HepG2 (cell line): Measurements from ENCODE around the gene PYURF. TPM values are rescaled to one million over a fixed set of nuclear protein-coding genes. Genes with fewer than 3 reads are reported as not detected.

Experiments used
- CCAR2 ChIP-seq: fragments of 200-400 bp; formaldehyde crosslinking; optimal IDR thresholded peaks from 2 replicates; pipeline ENCODE3; 2018; ENCODE audit warnings: low read depth, mild to moderate bottlenecking, low read length, moderate library complexity
- CHCHD3 ChIP-seq: sonication (generic); formaldehyde crosslinking; IDR thresholded peaks from 2 replicates; pipeline ENCODE4 v1.8.0; 2022; ENCODE audit warnings: mild to moderate bottlenecking, missing genetic modification reagents, moderate library complexity
- NCOA5 ChIP-seq: sonication (generic); formaldehyde crosslinking; IDR thresholded peaks from 2 replicates; pipeline ENCODE4 v1.4.0; 2020; ENCODE audit warnings: missing genetic modification reagents
- NFE2L1 ChIP-seq: sonication (generic); formaldehyde crosslinking; IDR thresholded peaks from 2 replicates; pipeline ENCODE4 v1.4.0; 2020; ENCODE audit warnings: missing genetic modification reagents, mild to moderate bottlenecking, borderline replicate concordance
- NFKBIZ ChIP-seq: IDR thresholded peaks from 2 replicates; pipeline ENCODE4 v1.6.1; 2018; ENCODE audit warnings: missing genetic modification reagents, missing compliant biosample characterization
- RBAK ChIP-seq: sonication (generic); formaldehyde crosslinking; IDR thresholded peaks from 2 replicates; pipeline ENCODE4 v1.5.1; 2020; ENCODE audit warnings: mild to moderate bottlenecking, missing genetic modification reagents
- TCF12 ChIP-seq, 2 experiments: fragments of 450-650 bp in 1 of 2; sonication (generic) in 1 of 2; formaldehyde crosslinking in 1 of 2; IDR thresholded peaks; 2 replicates each; pipeline versions ENCODE4 v1.6.1 to v1.8.0; 2017 to 2022; ENCODE audit warnings: antibody characterized with exemption in 1 of 2, mild to moderate bottlenecking in 1 of 2, missing genetic modification reagents in 1 of 2, moderate library complexity in 1 of 2
- ZNF124 ChIP-seq: sonication (generic); formaldehyde crosslinking; IDR thresholded peaks from 2 replicates; pipeline ENCODE4 v1.4.0; 2020; ENCODE audit warnings: missing genetic modification reagents
- ZNF20 ChIP-seq: sonication (generic); formaldehyde crosslinking; IDR thresholded peaks from 2 replicates; pipeline ENCODE4 v1.4.0; 2020; ENCODE audit warnings: mild to moderate bottlenecking, moderate library complexity, missing genetic modification reagents
- ZNF34 ChIP-seq: sonication (generic); formaldehyde crosslinking; IDR thresholded peaks from 2 replicates; pipeline ENCODE4 v1.4.0; 2020; ENCODE audit warnings: mild to moderate bottlenecking, missing genetic modification reagents, borderline replicate concordance
- ZNF563 ChIP-seq: sonication (generic); formaldehyde crosslinking; IDR thresholded peaks from 2 replicates; pipeline ENCODE4 v1.8.0; 2022; ENCODE audit warnings: mild to moderate bottlenecking, moderate library complexity, missing genetic modification reagents
- ZNF770 ChIP-seq: sonication (generic); formaldehyde crosslinking; IDR thresholded peaks from 2 replicates; pipeline ENCODE4 v1.5.0; 2020; ENCODE audit warnings: mild to moderate bottlenecking, missing genetic modification reagents
- ZSCAN30 ChIP-seq: sonication (generic); formaldehyde crosslinking; IDR thresholded peaks from 2 replicates; pipeline ENCODE4 v1.5.0; 2020; ENCODE audit warnings: mild to moderate bottlenecking, missing genetic modification reagents
- polyA plus RNA-seq, 8 experiments: library from polyadenylated mRNA; depleted of rRNA in 3 of 8; stranded (reverse) in 7 of 8; unstranded in 1 of 8; fragments of >200 nt; fragmentation: Illumina TruSeq in 4 of 8; extraction: Trizol in 4 of 8; gene quantifications; 2 replicates each; pipeline versions ENCODE4 v1.2.1 to v1.2.3, GENCODE V29; 2011 to 2016; ENCODE audit warnings: low read depth in 4 of 8, missing spikeins in 1 of 8, mixed read lengths in 1 of 8; ENCODE audit not compliant: insufficient read depth in 1 of 8
- total RNA-seq, 5 experiments: library from RNA; depleted of rRNA; stranded (reverse); fragments of >200 nt; fragmentation: Illumina TruSeq; extraction: Trizol; gene quantifications; 2 replicates each; pipeline ENCODE4 v1.2.3, GENCODE V29; 2016; ENCODE audit warnings: low read depth in 1 of 5
- TF ChIP-seq, protein P1 (sequence below): sonication (generic); formaldehyde crosslinking; IDR thresholded peaks from 2 replicates; pipeline ENCODE4 v1.4.0; 2020; ENCODE audit warnings: missing genetic modification reagents, borderline replicate concordance
- TF ChIP-seq, protein P2 (sequence below): sonication (generic); formaldehyde crosslinking; IDR thresholded peaks from 2 replicates; pipeline ENCODE4 v1.4.0; 2020; ENCODE audit warnings: mild to moderate bottlenecking, low read depth, missing genetic modification reagents
- TF ChIP-seq, protein P3 (sequence below): sonication (generic); formaldehyde crosslinking; IDR thresholded peaks from 2 replicates; pipeline ENCODE4 v1.5.1; 2020; ENCODE audit warnings: mild to moderate bottlenecking, missing genetic modification reagents, borderline replicate concordance

PYURF gene
- total and polyA plus RNA-seq, 2 of the 13 experiments (the other 11 are each of a cell fraction or from before 2014, with no cell fraction given) = 59.9 to 95.2 TPM

DNA sequence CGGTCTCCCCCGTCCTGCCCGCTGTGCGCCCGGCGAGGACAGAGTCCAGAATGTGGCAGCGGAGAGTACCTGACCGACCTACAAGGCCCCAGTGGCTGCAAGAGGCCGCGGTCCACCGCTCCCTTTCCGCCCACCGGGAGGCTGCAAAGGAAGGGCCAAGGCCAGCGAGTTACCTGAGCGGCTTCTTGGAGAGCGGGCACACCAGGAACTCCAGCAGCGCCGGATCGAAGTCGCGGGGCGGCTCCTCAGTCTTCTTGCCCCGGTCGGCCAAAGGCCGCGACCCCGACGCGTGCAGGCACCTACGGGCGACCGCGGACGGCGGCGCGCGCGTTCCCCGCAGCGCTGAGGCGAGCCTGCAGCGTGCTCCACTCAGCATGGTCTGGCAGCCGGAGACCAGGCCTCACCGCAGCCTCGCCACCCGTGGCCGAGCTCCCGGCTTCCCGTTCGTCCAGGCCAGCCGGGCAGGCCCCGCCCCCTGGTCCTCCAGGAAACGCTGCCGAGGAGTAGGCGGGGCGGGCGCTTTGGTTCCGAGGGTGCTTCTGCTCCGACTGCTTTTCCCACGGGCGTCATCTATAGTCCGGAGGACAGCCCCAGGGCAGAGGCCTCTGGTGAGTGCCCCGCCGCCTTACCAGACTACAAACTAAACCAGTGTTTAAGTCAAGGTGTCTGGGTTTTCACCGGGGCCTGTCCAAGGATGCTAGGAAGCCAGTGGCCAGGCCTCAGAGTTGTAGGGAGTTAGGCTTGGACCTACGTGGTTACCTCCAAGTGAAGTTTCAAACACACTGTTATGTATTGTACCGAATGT is at the start of gene PYURF (continued):
- no peak for TF ChIP-seq ZNF20 (CRISPR knock-in tag)
- TF ChIP-seq, protein P1, sequence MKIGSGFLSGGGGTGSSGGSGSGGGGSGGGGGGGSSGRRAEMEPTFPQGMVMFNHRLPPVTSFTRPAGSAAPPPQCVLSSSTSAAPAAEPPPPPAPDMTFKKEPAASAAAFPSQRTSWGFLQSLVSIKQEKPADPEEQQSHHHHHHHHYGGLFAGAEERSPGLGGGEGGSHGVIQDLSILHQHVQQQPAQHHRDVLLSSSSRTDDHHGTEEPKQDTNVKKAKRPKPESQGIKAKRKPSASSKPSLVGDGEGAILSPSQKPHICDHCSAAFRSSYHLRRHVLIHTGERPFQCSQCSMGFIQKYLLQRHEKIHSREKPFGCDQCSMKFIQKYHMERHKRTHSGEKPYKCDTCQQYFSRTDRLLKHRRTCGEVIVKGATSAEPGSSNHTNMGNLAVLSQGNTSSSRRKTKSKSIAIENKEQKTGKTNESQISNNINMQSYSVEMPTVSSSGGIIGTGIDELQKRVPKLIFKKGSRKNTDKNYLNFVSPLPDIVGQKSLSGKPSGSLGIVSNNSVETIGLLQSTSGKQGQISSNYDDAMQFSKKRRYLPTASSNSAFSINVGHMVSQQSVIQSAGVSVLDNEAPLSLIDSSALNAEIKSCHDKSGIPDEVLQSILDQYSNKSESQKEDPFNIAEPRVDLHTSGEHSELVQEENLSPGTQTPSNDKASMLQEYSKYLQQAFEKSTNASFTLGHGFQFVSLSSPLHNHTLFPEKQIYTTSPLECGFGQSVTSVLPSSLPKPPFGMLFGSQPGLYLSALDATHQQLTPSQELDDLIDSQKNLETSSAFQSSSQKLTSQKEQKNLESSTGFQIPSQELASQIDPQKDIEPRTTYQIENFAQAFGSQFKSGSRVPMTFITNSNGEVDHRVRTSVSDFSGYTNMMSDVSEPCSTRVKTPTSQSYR (CRISPR knock-in tag) = peak; percentile 59; the same call in 1 of the 2 replicates
- TF ChIP-seq, protein P2, sequence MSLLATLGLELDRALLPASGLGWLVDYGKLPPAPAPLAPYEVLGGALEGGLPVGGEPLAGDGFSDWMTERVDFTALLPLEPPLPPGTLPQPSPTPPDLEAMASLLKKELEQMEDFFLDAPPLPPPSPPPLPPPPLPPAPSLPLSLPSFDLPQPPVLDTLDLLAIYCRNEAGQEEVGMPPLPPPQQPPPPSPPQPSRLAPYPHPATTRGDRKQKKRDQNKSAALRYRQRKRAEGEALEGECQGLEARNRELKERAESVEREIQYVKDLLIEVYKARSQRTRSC (CRISPR knock-in tag) = peak; percentile 97
- peak; percentile 95; the same call in 1 of the 2 replicates for TF ChIP-seq ZSCAN30 (CRISPR knock-in tag)
- TF ChIP-seq ZNF770 (CRISPR knock-in tag) = peak; percentile 88
- no peak for TF ChIP-seq RBAK (CRISPR knock-in tag)
- TF ChIP-seq ZNF563 (CRISPR knock-in tag) = peak; percentile 79
- TF ChIP-seq ZNF124 (CRISPR knock-in tag) = peak; percentile 95; the same call in 1 of the 2 replicates
- peak; percentile 85; the same call in 1 of the 2 replicates for TF ChIP-seq CHCHD3
- peak; percentile 45 for TF ChIP-seq CCAR2
- TF ChIP-seq TCF12 (IDR thresholded peaks at IDR 0.05) = no peak
- peak; percentile 58; the same call in 1 of the 2 replicates for TF ChIP-seq TCF12 (CRISPR knock-in tag; IDR thresholded peaks at IDR 0.05)
- TF ChIP-seq, protein P3, sequence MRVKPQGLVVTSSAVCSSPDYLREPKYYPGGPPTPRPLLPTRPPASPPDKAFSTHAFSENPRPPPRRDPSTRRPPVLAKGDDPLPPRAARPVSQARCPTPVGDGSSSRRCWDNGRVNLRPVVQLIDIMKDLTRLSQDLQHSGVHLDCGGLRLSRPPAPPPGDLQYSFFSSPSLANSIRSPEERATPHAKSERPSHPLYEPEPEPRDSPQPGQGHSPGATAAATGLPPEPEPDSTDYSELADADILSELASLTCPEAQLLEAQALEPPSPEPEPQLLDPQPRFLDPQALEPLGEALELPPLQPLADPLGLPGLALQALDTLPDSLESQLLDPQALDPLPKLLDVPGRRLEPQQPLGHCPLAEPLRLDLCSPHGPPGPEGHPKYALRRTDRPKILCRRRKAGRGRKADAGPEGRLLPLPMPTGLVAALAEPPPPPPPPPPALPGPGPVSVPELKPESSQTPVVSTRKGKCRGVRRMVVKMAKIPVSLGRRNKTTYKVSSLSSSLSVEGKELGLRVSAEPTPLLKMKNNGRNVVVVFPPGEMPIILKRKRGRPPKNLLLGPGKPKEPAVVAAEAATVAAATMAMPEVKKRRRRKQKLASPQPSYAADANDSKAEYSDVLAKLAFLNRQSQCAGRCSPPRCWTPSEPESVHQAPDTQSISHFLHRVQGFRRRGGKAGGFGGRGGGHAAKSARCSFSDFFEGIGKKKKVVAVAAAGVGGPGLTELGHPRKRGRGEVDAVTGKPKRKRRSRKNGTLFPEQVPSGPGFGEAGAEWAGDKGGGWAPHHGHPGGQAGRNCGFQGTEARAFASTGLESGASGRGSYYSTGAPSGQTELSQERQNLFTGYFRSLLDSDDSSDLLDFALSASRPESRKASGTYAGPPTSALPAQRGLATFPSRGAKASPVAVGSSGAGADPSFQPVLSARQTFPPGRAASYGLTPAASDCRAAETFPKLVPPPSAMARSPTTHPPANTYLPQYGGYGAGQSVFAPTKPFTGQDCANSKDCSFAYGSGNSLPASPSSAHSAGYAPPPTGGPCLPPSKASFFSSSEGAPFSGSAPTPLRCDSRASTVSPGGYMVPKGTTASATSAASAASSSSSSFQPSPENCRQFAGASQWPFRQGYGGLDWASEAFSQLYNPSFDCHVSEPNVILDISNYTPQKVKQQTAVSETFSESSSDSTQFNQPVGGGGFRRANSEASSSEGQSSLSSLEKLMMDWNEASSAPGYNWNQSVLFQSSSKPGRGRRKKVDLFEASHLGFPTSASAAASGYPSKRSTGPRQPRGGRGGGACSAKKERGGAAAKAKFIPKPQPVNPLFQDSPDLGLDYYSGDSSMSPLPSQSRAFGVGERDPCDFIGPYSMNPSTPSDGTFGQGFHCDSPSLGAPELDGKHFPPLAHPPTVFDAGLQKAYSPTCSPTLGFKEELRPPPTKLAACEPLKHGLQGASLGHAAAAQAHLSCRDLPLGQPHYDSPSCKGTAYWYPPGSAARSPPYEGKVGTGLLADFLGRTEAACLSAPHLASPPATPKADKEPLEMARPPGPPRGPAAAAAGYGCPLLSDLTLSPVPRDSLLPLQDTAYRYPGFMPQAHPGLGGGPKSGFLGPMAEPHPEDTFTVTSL = peak; percentile 54; the same call in 1 of the 2 replicates
- TF ChIP-seq NCOA5 (CRISPR knock-in tag) = no peak
- 0 out of 2 replicates have a peak, but pooled peaks have one; percentile 18 for TF ChIP-seq NFE2L1 (CRISPR knock-in tag)
- TF ChIP-seq NFKBIZ (CRISPR knock-in tag) = 0 out of 2 replicates have a peak, but pooled peaks have one; percentile 63
- peak; percentile 84; the same call in 1 of the 2 replicates for TF ChIP-seq ZNF34 (CRISPR knock-in tag)
